ENCODE measurements around the gene ACTL6B.

DNA sequence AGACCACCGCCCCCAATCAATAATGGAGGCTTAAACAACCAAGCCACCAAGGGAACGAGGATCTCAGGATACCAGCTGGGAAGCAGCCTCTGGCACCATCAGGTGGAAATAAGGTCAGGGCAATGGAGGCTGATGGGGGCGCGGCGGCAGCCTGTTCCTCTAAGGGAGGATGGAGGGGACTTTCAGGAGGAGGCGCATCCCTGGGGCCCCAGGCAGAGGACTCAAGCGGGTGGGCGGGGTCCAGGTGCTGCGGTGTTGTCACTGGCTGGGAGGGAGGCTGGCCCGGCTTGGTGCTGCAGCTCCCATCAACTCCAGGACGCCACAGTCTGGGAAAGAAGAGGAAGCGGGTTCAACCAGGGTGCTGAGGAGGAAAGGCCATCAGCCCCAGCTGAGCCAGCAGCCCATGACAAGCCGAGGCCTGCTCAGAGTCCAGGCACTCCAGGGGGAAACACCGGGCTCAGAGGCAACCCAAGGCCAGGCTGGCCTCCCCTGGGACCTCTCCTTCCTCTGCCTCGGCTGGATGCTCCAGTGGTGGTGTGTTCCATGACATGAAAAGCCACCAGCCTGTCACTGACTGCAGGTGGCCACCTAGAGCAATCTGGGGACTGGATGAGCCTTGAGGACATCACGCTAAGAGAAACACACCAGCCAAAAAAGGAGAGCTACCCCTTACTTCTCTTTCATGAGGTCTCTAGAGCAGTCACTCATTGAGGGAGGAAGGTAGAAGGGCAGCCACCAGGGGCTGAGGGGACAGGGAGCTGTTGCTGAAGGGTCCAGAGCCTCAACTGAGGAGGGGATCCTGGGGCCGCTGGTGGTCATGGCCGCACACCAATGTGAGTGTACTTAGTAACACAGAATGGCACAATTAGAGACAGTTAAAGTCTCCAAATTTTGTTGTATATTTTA is 33.2 kb upstream of the ACTL6B start:
- TF ChIP-seq, protein P1, sequence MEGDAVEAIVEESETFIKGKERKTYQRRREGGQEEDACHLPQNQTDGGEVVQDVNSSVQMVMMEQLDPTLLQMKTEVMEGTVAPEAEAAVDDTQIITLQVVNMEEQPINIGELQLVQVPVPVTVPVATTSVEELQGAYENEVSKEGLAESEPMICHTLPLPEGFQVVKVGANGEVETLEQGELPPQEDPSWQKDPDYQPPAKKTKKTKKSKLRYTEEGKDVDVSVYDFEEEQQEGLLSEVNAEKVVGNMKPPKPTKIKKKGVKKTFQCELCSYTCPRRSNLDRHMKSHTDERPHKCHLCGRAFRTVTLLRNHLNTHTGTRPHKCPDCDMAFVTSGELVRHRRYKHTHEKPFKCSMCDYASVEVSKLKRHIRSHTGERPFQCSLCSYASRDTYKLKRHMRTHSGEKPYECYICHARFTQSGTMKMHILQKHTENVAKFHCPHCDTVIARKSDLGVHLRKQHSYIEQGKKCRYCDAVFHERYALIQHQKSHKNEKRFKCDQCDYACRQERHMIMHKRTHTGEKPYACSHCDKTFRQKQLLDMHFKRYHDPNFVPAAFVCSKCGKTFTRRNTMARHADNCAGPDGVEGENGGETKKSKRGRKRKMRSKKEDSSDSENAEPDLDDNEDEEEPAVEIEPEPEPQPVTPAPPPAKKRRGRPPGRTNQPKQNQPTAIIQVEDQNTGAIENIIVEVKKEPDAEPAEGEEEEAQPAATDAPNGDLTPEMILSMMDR (IDR thresholded peaks at IDR 0.05; ENCODE audit: low read depth, low read length, missing input control) = no peak
- TF ChIP-seq SP1 (IDR thresholded peaks at IDR 0.05) = no peak
- no peak for TF ChIP-seq EGR1 (IDR thresholded peaks at IDR 0.05; ENCODE audit: low read depth in 2 of 2)
- no peak for TF ChIP-seq YY1 (IDR thresholded peaks at IDR 0.05)

Measured in liver (tissue), 3 donors.